CD4-positive, alpha-beta T cell treated with Interleukin-17A for 4 hours (primary cell): Measurements from ENCODE around the gene SPG11.
"Not testable (repeated sequence)": the region's sequence is repeated elsewhere in the genome, so short reads cannot be mapped to it uniquely, and the experiment has no call there.

ENCODE experiments used
- DNase-seq: peaks from one replicate; pipeline ENCODE4 v3.0.0-alpha.2; 2020; ENCODE audit warnings: mixed read lengths

SPG11 gene

DNA sequence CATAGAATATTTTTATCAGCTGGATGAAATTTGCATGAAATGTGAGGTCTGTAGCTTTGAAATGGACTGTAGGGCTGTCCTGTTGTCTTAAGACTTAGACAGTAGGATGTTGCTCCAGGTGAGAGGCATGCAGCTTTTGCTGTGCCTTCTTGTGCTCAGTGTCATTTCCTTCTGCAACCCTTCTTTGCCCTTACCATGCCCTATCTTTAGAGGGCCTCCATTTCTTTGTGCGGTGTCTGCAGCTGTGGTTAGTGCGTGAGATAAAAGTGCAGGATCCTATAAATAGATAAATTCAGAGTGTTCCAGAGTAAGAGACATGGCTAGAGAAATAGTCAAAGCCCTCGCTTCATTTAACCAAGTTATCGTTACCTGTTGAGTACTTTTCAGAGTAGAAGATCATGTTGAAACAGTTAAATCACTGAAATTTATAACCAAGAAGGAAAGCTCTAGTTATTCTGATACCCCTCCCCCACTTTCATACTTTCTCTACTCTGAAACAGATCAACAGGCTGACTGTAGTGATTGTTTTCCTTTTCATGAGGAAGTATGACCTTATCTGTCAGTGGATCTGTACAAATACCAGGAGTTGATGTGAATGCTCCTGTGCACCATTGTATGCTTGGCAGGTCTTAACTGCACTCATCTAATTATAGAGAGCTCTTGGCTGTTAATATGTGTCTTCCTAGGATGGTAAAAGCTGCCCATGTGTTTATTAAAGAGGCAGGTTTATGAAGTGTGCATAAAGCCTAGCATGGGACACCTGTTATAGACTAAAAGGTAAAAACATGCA lies 108.3 kb downstream of the SPG11 start:
- DNase-seq, result peak; percentile 17

GRCh38 chr15:44550734-44551133 lies 112.7 kb downstream of the SPG11 start:
- no peak for DNase-seq

DNA sequence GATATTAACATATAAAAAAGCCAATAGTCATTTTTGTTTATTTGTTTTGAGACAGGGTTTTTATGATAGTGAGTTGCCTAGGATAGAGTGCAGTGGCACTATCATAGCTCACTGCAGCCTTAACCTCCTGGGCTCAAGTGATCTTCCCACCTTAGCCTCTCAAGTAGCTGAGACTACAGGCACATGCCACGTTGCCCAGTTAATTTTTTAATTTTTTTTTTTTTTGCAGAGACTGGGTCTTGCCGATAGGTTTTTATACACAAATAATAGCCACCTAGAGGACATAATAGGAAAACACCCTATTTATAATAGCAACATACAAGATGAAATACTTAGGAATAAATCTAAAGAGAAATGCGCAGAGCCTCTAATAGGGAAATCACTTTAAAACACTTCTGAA lies 113.2 kb downstream of the SPG11 start:
- DNase-seq, result no peak

DNA sequence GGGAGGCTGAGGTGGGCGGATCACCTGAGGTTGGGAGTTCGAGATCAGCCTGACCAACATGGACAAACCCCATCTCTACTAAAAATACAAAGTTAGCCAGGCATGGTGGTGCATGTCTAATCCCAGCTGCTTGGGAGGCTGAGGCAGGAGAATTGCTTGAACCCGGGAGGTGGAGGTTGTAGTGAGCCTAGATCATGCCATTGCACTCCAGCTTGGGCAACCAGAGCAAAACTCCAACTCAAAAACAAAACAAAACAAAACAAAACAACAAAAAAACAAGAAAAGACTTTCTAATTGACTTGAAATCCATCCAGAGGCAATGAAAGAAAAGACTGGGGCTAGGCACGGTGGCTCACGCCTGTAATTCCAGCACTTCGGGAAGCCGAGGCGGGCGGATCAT lies 114.3 kb downstream of the SPG11 start:
- DNase-seq, result not testable (repeated sequence)

DNA sequence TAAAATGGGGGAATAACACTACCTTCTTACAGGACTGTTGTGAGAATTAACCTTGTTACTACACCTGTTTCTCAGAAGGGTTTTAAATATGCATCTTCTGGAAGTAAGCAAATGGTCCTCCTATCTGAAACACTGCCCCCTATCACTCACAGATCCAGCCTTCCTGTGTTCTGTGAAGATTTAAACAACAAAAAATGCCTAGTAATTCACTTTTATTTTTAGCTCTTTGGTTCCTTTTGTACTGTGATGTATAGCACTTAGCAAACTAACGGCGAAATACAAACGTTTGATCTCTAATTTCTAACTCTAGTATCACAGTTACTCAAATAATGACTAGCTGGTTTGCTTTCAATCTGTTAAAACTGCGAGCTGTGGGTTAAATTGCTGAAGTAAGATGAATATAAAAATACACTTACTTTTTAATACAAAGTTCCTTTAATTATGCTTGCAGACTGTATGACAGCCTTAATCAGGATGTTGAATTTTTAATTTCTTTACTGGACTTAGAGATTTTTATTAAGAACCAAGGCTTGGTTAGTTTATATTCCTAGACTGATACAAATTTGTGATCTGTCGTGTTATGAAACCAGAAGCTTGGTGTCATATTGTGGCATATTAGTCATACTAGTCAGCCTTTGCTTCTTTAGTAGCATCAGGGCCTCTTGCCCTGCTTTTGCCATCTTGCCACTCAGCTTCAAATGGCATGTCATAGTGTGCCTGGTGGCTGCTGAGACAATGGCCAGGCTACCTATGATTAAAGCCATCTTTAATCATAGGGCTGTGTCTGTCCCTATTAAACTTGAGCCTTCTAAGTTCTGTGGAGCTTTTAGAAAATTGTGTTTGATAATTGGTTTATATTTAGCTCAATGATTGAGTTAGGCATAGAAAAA lies 117.3 kb downstream of the SPG11 start:
- DNase-seq, result peak; percentile 26

DNA sequence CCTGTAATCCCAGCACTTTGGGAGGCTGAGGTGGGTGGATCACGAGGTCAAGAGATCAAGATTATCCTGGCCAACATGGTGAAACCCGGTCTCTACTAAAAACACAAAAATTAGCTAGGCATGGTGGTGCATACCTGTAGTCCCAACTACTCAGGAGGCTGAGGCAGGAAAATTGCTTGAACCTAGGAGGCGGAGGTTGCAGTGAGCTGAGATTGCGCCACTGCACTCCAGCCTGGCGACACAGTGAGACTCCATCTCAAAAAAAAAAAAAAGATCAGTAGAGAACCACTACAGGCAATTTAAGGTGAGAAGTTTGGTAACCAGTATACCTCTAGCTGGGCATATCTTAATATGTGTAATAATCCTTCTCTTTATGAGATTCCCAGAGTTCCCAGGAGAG lies 118.7 kb downstream of the SPG11 start:
- DNase-seq, result not testable (repeated sequence)

DNA sequence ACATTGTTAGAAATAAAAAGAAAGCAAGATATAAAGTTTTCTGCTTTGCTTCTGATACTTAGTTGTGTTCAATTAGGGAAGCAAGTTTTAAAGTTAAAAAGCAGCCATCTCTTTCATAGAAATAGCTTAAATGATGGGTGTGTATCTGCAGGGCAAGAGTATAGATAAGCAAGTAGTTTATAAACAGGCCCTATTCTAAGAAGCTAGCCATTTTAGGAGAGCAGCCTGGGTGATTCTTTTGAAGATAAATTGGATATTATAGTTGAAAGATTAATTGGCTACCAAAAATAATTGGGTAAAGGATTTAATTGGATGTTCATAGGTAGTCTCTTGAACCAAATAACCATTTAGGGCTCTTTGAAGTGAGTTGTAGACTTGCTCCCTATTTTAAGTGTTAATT lies 120.9 kb downstream of the SPG11 start:
- no peak for DNase-seq

- no peak for DNase-seq
These were observed 122.0 kb downstream of the SPG11 start for GRCh38 chr15:44541282-44541958.

- DNase-seq, result peak; percentile 19
These were observed 125.7 kb downstream of the SPG11 start for GRCh38 chr15:44537735-44538240.

DNA sequence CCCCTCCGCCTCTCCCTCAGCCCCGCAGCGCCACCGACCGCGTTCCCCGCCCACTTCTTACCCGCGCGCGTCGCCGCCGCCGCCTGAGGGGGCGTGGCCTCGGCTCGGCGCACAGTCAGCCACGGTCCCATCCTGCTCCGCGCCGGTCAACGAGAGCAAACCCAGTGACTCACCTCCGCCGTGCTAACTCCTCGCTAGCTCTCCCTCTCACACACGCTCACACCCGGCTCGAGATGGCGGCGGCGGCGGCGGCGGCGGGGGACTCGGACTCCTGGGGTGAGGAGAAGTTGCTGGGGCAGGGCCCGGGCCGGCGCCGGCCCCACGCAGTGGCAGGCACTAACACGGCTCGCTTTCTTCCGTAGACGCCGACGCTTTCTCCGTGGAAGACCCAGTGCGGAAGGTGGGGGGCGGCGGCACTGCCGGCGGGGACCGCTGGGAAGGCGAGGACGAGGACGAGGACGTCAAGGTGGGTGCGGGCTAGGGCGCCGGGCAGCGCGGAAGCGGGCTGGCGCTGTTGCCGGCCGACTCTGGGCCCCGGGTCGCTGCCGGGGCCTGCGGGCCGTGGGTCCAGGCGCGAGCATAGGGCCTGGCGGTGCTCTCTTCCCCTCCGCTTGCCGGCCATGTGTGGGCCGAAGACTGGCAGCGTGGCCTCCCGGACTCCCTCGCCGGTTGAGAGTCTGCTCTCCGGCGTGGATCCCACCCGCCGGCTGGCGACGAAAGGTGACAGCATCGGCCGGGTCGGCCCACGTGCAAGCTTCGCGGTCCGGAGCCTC lies 126.3 kb downstream of the SPG11 start, which contains the start of gene EIF3J:
Gene EIF3J, plus strand, starts transcription at position 186 of the 773 bp plus-strand sequence. Its CDS starts 48 bp downstream, at position 234.
- peak; percentile 96 for DNase-seq

- DNase-seq, result no peak
These were observed 127.0 kb downstream of the SPG11 start for GRCh38 chr15:44536302-44536961.

- DNase-seq, result peak; percentile 47
These were observed 127.8 kb downstream of the SPG11 start for GRCh38 chr15:44535523-44536301.

DNA sequence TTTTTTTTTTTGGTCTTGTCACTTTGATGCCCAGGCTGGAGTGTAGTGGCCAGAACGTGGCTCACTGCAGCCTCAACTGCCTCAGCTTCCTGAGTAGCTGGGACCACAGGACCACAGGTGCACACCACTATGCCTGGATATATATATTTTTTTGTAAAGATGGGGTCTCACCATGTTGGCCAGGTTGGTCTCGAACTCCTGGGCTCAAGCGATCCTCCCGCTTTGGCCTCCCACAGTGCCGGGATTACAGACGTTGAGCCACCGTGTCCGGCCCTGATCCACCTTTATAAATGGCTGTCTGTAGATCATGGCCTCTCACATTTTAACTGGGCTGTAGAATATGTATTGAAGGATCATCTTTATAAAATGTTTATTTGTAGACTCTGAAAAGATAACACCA lies 128.4 kb downstream of the SPG11 start:
- no peak for DNase-seq

GRCh38 chr15:44532689-44533088 lies 130.8 kb downstream of the SPG11 start:
- no peak for DNase-seq

DNA sequence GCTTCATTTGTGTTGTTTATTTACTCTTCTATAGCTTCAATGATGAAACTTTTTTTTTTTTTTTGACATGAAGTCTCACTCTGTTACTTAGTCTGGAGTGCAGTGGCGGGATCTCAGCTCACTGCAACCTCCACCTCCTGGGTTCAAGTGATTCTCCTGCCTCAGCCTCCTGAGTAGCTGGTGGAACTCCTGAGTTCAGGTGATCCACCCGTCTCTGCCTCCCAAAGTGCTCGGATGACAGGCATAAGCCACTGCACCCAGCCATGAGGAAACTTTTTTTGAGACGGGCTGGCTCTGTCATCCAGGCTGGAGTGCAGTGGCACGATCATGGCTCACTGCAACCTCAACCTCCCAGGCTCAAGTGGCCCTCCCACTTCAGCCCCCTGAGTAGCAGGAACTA lies 131.2 kb downstream of the SPG11 start:
- not testable (repeated sequence) for DNase-seq

DNA sequence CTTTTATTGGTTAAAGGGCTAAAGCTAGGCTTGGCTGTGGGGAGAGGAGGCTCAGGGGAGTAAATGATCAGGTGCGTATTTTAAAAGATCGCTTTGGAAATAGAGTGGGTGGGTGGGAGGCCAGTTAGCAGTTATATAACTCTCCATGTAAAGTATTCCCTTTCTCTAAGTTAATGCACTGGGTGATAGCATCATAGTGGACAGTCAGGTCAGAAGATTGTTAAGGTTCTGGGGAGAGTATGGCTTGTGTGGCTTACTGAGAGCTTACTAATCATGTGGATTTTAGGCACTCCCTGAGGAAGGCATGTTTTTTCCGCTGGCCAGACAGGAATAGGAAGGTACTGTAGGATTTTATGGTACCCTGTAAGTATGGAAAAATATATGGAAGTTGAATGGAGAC lies 132.8 kb downstream of the SPG11 start:
- DNase-seq, result no peak

DNA sequence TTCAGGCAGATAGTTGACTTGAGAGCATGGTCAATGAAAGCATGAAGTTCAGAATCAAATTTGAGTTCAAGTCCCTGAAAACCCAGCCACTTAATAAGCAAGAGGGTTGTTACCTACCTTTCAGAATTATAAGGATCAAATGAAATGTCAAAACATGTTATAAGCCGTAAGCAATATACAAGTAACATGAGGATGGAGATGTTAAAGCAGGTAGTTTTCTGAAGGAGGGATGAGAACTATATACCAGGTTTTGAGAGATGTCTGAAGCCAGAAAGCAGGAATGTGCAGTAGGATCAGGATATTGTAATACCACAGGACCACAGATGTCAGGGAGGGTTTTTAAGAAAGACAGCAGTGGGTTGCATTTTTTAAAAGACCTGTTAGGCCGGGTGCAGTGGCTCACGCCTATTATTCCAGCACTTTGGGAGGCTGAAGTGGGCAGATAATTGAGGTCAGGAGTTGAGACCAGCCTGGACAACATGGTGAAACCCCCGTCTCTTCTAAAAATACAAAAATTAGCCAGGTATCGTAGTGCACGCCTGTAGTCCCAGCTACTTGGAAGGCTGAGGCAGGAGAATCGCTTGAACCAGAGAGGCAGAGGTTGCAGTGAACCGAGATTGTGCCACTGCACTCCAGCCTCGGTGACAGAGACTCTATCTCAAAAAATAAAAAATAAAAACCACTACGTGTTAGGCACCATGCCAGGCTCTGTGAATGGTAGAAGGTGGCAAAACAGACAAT lies 133.4 kb downstream of the SPG11 start:
- DNase-seq, result no peak

- no peak for DNase-seq
These were observed 136.2 kb downstream of the SPG11 start for GRCh38 chr15:44527241-44527640.

GRCh38 chr15:44525018-44525417 lies 138.4 kb downstream of the SPG11 start:
- DNase-seq, result no peak

DNA sequence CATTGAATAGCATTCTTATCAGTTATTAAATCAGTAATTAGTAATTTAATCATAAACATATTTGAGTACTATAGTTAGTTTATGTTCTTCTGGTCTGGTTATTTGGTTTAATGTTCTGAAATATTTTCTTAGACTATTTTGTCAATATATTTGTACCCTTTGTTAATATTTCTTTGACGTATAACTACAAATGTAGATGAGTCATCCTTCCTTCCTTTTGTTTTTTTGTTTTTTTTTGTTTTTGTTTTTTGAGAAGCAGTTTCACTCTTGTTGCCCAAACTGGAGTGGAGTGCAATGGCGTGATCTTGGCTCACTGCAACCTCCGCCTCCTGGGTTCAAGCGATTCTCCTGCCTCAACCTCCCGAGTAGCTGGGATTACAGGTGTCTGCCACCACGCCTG lies 143.9 kb downstream of the SPG11 start:
- no peak for DNase-seq
